Endothelial cell of umbilical vein (primary cell): ENCODE results near the gene KAT8. TPM values are rescaled to one million over a fixed set of nuclear protein-coding genes. Genes with fewer than 3 reads are reported as not detected.

ENCODE experiments used
- BruUV-seq: library from RNA; stranded (reverse); fragments of 400-500 nt; replicated peaks from 2 replicates; lab custom pipeline; 2021; lab: Mats Ljungman, UMichigan
- CTCF ChIA-PET: fragments of 300-600, 350-600 bp; sonication (Branson Sonifier 250); formaldehyde crosslinking; loops from one replicate; lab custom pipeline; 2021; ENCODE audit warnings: antibody characterized with exemption, inconsistent platforms; lab: Charles Lee
- POLR2A ChIA-PET: fragments of 300-600, 350-600 bp; sonication (Branson Sonifier 250); formaldehyde crosslinking; loops from one replicate; lab custom pipeline; 2021; ENCODE audit warnings: antibody characterized with exemption, inconsistent platforms; lab: Charles Lee
- DNase-seq: peaks from one replicate; pipeline ENCODE4 v3.0.0-alpha.2; 2011; ENCODE audit warnings: low read depth, low spot score
- FAIRE-seq: peaks from 2 replicates; lab custom pipeline; 2011; peaks lifted over from hg19 to GRCh38; lab: Jason Lieb, UNC
- H2AFZ ChIP-seq: 2 replicates; pipeline ENCODE4 v1.6.0; 2012; ENCODE audit warnings: low read depth, low read length, control low read depth, inconsistent platforms
- H3K27ac ChIP-seq: 2 replicates; pipeline ENCODE4 v1.5.1; 2011; ENCODE audit warnings: low read depth, mild to moderate bottlenecking, control low read depth, low read length, moderate library complexity; ENCODE audit not compliant: insufficient read depth
- H3K27me3 ChIP-seq, 2 experiments: 2 replicates each; pipeline versions ENCODE4 v1.6.0 to v1.6.1; 2011; ENCODE audit warnings: low read length in 2 of 2, mixed read lengths in 1 of 2; ENCODE audit not compliant: control insufficient read depth in 2 of 2, insufficient read depth in 2 of 2
- H3K36me3 ChIP-seq, 2 experiments: 2 replicates in 1 of 2; 3 replicates in 1 of 2; pipeline ENCODE4 v1.5.1; 2011; ENCODE audit warnings: low read length in 2 of 2, mild to moderate bottlenecking in 1 of 2, moderate library complexity in 1 of 2; ENCODE audit not compliant: control insufficient read depth in 2 of 2, insufficient read depth in 2 of 2; ENCODE audit errors: extremely low read depth in 1 of 2
- H3K4me1 ChIP-seq: 3 replicates; pipeline ENCODE4 v1.5.1; 2011; ENCODE audit warnings: mild to moderate bottlenecking, low read length; ENCODE audit not compliant: control insufficient read depth, insufficient read depth; ENCODE audit errors: extremely low read depth
- H3K4me2 ChIP-seq: 2 replicates; pipeline ENCODE4 v1.6.1; 2011; ENCODE audit warnings: low read length, control low read depth, mixed read lengths; ENCODE audit not compliant: insufficient read depth
- H3K4me3 ChIP-seq, 3 experiments: fragments of 200-600 bp in 1 of 3; sonication (generic), shearing (Covaris generic) in 1 of 3; replicated peaks in 1 of 3; 2 replicates each; pipeline ENCODE4 v1.5.1; 2011 to 2016; ENCODE audit warnings: control low read depth in 3 of 3, low read length in 3 of 3, mild to moderate bottlenecking in 2 of 3, inconsistent platforms in 1 of 3, low read depth in 1 of 3, moderate library complexity in 1 of 3; ENCODE audit not compliant: insufficient read depth in 1 of 3
- H3K79me2 ChIP-seq: 2 replicates; pipeline ENCODE4 v1.6.0; 2012; ENCODE audit warnings: low read length, inconsistent platforms; ENCODE audit not compliant: control insufficient read depth, insufficient read depth
- H3K9ac ChIP-seq: replicated peaks from 2 replicates; pipeline ENCODE3; 2011; ENCODE audit warnings: low read length, control low read depth; ENCODE audit not compliant: insufficient read depth; ENCODE audit errors: extremely low read depth
- H3K9me1 ChIP-seq: replicated peaks from 3 replicates; pipeline ENCODE4 v1.6.0; 2011; ENCODE audit warnings: mild to moderate bottlenecking, low read length; ENCODE audit not compliant: control insufficient read depth, insufficient read depth; ENCODE audit errors: extremely low read depth
- H3K9me3 ChIP-seq: replicated peaks from 2 replicates; pipeline ENCODE4 v1.5.1; 2012; ENCODE audit warnings: low read length, inconsistent platforms; ENCODE audit not compliant: control insufficient read depth, insufficient read depth
- H4K20me1 ChIP-seq: replicated peaks from 2 replicates; pipeline ENCODE3; 2011; ENCODE audit warnings: mild to moderate bottlenecking, low read length; ENCODE audit not compliant: control insufficient read depth, insufficient read depth; ENCODE audit errors: extremely low read depth
- EZH2 ChIP-seq: IDR thresholded peaks from 2 replicates; pipeline ENCODE4 v1.6.1; 2012; ENCODE audit warnings: borderline replicate concordance, low read depth, mild to moderate bottlenecking, moderate library complexity, low read length, inconsistent platforms; ENCODE audit not compliant: severe bottlenecking
- FOS ChIP-seq: IDR thresholded peaks from 2 replicates; pipeline ENCODE4 v1.6.1; 2011; ENCODE audit warnings: mild to moderate bottlenecking, low read length, moderate library complexity, borderline replicate concordance; ENCODE audit not compliant: insufficient read depth
- GATA2 ChIP-seq: IDR thresholded peaks from 2 replicates; pipeline ENCODE4 v1.7.0; 2011; ENCODE audit warnings: low read depth, mild to moderate bottlenecking, moderate library complexity, mixed read lengths, low read length; ENCODE audit not compliant: insufficient read length, insufficient read depth
- JUN ChIP-seq: IDR thresholded peaks from 2 replicates; pipeline ENCODE4 v1.6.1; 2011; ENCODE audit warnings: borderline replicate concordance, low read depth; ENCODE audit not compliant: insufficient read length, insufficient read depth
- MYC ChIP-seq: IDR thresholded peaks from one replicate; pipeline ENCODE4 v1.6.1; 2011; ENCODE audit warnings: mild to moderate bottlenecking, low read depth, low read length
- POLR2A ChIP-seq: IDR thresholded peaks from 2 replicates; pipeline ENCODE4 v1.6.1; 2012; ENCODE audit warnings: low read depth, mild to moderate bottlenecking, control low read depth, low read length
- POLR2AphosphoS5 ChIP-seq: IDR thresholded peaks from 2 replicates; pipeline ENCODE4 v1.6.1; 2012; ENCODE audit warnings: low read depth, mild to moderate bottlenecking, control low read depth, low read length, moderate library complexity; ENCODE audit not compliant: insufficient read depth
- dilution Hi-C: fragments of 300-500 bp; cut with MboI; formaldehyde crosslinking; loops from one replicate; pipeline ENCODE4 v1.15.0; 2019; ENCODE audit warnings: low sequenced_read_pairs; ENCODE audit not compliant: extremely low pct_ligation_motif_present
- intact Hi-C: fragments of 100-400 bp; cut with micrococcal nuclease; formaldehyde crosslinking; loops from one replicate; pipeline ENCODE4 v1.10.0; 2022
- polyA plus RNA-seq, 4 experiments: library from polyadenylated mRNA; depleted of rRNA in 3 of 4; stranded (reverse) in 3 of 4; unstranded in 1 of 4; fragments of >200 nt; gene quantifications; 2 replicates each; pipeline versions ENCODE4 v1.2.1 to v1.2.3, GENCODE V29; 2011 to 2012; ENCODE audit warnings: missing spikeins in 1 of 4
- total RNA-seq: library from RNA; stranded (reverse); gene quantifications from 2 replicates; pipeline ENCODE4 v1.2.3, GENCODE V29; 2021
- TF ChIP-seq, protein P1 (sequence below): IDR thresholded peaks from 2 replicates; pipeline ENCODE4 v1.6.1; 2011; ENCODE audit not compliant: insufficient read depth, insufficient read length
- TF ChIP-seq, protein P2 (sequence below), 2 donors: IDR thresholded peaks; 1 replicate in 1 of 2; 2 replicates in 1 of 2; pipeline ENCODE4 v1.5.1; 2011; ENCODE audit warnings: low read length in 2 of 2, mild to moderate bottlenecking in 2 of 2, moderate library complexity in 2 of 2, control low read depth in 1 of 2, inconsistent platforms in 1 of 2, low read depth in 1 of 2; ENCODE audit not compliant: insufficient read depth in 1 of 2; ENCODE audit errors: extremely low read depth in 1 of 2

KAT8 gene
- total and polyA plus RNA-seq, 2 donors (not counting 3 experiments of a cell fraction or from before 2014, with no cell fraction given), result 30.7 to 42.8 TPM

DNA sequence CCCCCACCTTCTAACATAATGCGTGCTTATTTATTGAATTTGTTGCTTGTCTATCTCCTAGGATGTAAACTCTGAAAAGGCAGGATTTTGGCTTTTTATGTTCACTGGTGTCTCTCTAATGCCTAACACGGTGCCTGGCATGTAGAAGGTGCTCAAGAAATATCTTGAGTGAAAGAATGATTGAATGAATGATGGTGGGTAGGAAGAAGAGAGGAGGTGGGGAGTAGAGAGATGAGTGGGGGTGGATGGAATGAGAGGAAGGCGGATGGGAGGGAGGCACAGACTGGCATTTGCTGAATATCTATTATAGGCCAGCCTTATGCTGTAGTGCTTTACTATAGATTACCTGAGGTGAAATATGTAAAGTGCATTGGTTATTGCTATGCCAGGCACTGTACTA lies 30.1 kb downstream of the KAT8 start:
- no peak overlapping the region for H3K4me3 ChIP-seq

DNA sequence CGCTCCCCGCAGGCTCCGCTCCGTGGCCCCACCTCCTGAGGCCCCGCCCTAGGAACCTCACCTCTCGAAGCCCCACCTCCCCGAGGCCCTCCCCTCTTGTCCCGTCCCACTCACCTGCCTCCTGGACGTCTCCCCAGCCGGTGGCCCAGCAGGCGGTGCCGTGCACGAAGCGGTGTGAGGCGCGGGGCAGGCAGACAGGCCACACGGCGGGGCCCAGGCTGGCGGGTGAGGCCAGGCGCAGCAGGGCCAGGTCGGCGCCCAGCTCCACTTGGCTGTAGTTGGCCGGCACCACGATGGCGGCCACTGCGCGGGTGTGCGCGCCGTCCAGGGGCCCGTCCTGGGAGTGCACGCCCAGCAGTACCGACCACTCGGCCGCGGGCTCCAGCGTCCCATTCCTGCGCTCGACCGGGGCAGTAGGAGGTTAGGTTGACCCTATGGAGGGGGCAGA lies 30.8 kb downstream of the KAT8 start:
- DNase-seq (no peak), FAIRE-seq (no peak)
- Histone ChIP-seq H3K27me3 (peaks cover 15 to 25% of the 10 kb centered on the region in 2 experiments), H3K4me1 (no peaks in the 10 kb centered on the region), H3K4me2 (no peak overlapping the region), H3K4me3 (no peak overlapping the region), H3K9me1 (no peaks in the 10 kb centered on the region), H2AFZ (peak overlapping the region; percentile 19), H3K79me2 (no peaks in the 10 kb centered on the region), H3K27ac (no peak overlapping the region), H4K20me1 (no peaks in the 10 kb centered on the region), H3K9me3 (no peaks in the 10 kb centered on the region), H3K9ac (no peak overlapping the region), H3K36me3 (no peaks in the 10 kb centered on the region)
- dilution Hi-C loops (no loop called here), intact Hi-C loops (no loop called here)
- TF ChIP-seq GATA2 (no peak), MYC (no peak), EZH2 (no peak), FOS (no peak), POLR2A (no peak), POLR2AphosphoS5 (no peak), JUN (no peak)
- TF ChIP-seq, protein P1, sequence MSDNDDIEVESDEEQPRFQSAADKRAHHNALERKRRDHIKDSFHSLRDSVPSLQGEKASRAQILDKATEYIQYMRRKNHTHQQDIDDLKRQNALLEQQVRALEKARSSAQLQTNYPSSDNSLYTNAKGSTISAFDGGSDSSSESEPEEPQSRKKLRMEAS, result no peak
- TF ChIP-seq, protein P2, sequence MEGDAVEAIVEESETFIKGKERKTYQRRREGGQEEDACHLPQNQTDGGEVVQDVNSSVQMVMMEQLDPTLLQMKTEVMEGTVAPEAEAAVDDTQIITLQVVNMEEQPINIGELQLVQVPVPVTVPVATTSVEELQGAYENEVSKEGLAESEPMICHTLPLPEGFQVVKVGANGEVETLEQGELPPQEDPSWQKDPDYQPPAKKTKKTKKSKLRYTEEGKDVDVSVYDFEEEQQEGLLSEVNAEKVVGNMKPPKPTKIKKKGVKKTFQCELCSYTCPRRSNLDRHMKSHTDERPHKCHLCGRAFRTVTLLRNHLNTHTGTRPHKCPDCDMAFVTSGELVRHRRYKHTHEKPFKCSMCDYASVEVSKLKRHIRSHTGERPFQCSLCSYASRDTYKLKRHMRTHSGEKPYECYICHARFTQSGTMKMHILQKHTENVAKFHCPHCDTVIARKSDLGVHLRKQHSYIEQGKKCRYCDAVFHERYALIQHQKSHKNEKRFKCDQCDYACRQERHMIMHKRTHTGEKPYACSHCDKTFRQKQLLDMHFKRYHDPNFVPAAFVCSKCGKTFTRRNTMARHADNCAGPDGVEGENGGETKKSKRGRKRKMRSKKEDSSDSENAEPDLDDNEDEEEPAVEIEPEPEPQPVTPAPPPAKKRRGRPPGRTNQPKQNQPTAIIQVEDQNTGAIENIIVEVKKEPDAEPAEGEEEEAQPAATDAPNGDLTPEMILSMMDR (IDR thresholded peaks at IDR 0.05; ENCODE audit: extremely low read depth in 1 of 2, insufficient read depth in 1 of 2, low read depth in 1 of 2, low read length in 2 of 2), result no peak
- ChIA-PET POLR2A (interaction anchor here (0.5 kb wide), 1 partner anchor 36 kb away, joined by 3 read pairs; no protein-coding TSS in a partner anchor), CTCF (interaction anchor here (0.9 kb wide), 1 partner anchor 234 kb away, joined by 3 read pairs; no protein-coding TSS in a partner anchor)
- BruUV-seq, result no TSS peak

More for the DNA sequence above, 30.1 kb downstream of the KAT8 start:
- no peaks in the 10 kb centered on the region for H4K20me1 ChIP-seq
- no peaks in the 10 kb centered on the region for H3K79me2 ChIP-seq
- no peaks in the 10 kb centered on the region for H3K9me3 ChIP-seq
- peaks cover 15 to 25% of the 10 kb centered on the region in 2 experiments for H3K27me3 ChIP-seq
- no peaks in the 10 kb centered on the region for H3K9me1 ChIP-seq
- ChIA-PET CTCF (no interaction called here), POLR2A (no interaction called here)
- H2AFZ ChIP-seq, result no peak overlapping the region
- DNase-seq (no peak), FAIRE-seq (no peak)
- intact Hi-C loops, result no loop called here
- no TSS peak for BruUV-seq
- no peaks in the 10 kb centered on the region for H3K36me3 ChIP-seq
- no peak overlapping the region for H3K27ac ChIP-seq
- no peak for TF ChIP-seq MYC
- TF ChIP-seq, protein P1, result no peak
- no peak for TF ChIP-seq GATA2
- TF ChIP-seq POLR2AphosphoS5, result no peak
- no peak for TF ChIP-seq POLR2A
- TF ChIP-seq FOS, result no peak
- TF ChIP-seq EZH2, result no peak
- no peak overlapping the region for H3K9ac ChIP-seq
- H3K4me2 ChIP-seq, result no peak overlapping the region
- H3K4me1 ChIP-seq, result no peaks in the 10 kb centered on the region
- dilution Hi-C loops, result no loop called here
